Upper lobe of left lung (tissue), 4 donors: ENCODE results near the gene C11orf65.

Source experiments
- POLR2A ChIP-seq, 4 donors: fragments of 450-650 bp; IDR thresholded peaks; one replicate each; pipeline ENCODE4 v1.5.1; 2016 to 2017; ENCODE audit warnings: antibody characterized with exemption in 4 of 4, mild to moderate bottlenecking in 2 of 4
- POLR2AphosphoS5 ChIP-seq, 2 donors: sonication (generic); formaldehyde crosslinking; IDR thresholded peaks; one replicate each; pipeline ENCODE4 v1.5.1; 2017; ENCODE audit warnings: antibody characterized with exemption in 2 of 2
- TF ChIP-seq, protein P1 (sequence below), 6 experiments: fragments of 450-650 bp in 4 of 6; fragments of 200-600 bp in 2 of 6; sonication (generic) in 2 of 6; IDR thresholded peaks; one replicate each; pipeline ENCODE4 v1.5.1; 2016 to 2019; ENCODE audit warnings: antibody characterized with exemption in 6 of 6

DNA sequence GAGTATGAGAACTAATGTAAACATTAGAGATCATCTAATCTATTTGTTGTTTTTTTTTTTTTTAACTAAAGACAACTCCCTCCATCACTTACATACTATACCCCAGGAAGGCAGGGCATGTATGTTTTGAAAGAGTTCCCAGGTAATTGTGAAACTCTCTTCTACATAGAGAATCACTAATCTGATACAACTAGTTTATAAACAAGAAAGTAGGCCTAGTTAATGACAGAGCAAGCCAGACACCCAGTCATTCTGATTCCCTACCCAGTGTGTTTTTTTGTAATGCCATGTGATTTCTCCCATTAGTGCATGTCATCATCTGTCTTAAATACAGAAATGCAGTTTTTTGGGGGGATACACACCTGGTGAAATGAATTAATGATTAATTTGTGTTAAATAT is 120.9 kb downstream of the C11orf65 start:
- no peak for TF ChIP-seq POLR2AphosphoS5 (IDR thresholded peaks at IDR 0.05)
- TF ChIP-seq, protein P1, sequence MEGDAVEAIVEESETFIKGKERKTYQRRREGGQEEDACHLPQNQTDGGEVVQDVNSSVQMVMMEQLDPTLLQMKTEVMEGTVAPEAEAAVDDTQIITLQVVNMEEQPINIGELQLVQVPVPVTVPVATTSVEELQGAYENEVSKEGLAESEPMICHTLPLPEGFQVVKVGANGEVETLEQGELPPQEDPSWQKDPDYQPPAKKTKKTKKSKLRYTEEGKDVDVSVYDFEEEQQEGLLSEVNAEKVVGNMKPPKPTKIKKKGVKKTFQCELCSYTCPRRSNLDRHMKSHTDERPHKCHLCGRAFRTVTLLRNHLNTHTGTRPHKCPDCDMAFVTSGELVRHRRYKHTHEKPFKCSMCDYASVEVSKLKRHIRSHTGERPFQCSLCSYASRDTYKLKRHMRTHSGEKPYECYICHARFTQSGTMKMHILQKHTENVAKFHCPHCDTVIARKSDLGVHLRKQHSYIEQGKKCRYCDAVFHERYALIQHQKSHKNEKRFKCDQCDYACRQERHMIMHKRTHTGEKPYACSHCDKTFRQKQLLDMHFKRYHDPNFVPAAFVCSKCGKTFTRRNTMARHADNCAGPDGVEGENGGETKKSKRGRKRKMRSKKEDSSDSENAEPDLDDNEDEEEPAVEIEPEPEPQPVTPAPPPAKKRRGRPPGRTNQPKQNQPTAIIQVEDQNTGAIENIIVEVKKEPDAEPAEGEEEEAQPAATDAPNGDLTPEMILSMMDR (IDR thresholded peaks at IDR 0.05), result no peak
- no peak for TF ChIP-seq POLR2A (IDR thresholded peaks at IDR 0.05)
